Keratinocyte (primary cell): Measurements from ENCODE around the gene PARD3.

Source experiments
- EZH2 ChIP-seq: IDR thresholded peaks from one replicate; pipeline ENCODE4 v1.6.1; 2012; ENCODE audit warnings: inconsistent platforms, mild to moderate bottlenecking, low read length, moderate library complexity
- TF ChIP-seq, protein P1 (sequence below), 3 experiments: IDR thresholded peaks in 1 of 3; conservative IDR thresholded peaks in 1 of 3; optimal IDR thresholded peaks in 1 of 3; 2 replicates in 2 of 3; 3 replicates in 1 of 3; pipeline versions ENCODE3 to v1.5.1; 2011; ENCODE audit warnings: low read length in 3 of 3, mild to moderate bottlenecking in 3 of 3, moderate library complexity in 2 of 3, control low read depth in 1 of 3, inconsistent platforms in 1 of 3; ENCODE audit not compliant: insufficient read depth in 2 of 3; ENCODE audit errors: extremely low read depth in 1 of 3

DNA sequence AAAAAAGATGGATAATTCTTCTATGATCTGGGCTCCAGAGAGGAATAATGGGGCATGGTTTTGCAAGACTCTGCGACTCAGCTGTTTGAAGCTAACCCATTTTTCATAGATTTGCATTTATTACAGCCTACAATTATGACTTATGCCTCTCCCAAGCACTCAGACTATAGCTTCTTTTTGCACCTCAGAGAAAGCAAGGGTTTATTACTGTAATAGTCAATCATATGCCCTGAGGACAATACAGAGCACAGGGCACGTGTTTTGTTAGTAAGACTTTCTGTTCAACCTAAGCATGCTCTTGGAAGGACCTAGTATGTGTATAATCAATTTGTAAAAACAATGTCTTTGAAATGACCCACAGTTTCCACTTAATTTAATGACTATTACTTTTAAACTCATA lies 221.2 kb downstream of the PARD3 start:
- TF ChIP-seq, protein P1, sequence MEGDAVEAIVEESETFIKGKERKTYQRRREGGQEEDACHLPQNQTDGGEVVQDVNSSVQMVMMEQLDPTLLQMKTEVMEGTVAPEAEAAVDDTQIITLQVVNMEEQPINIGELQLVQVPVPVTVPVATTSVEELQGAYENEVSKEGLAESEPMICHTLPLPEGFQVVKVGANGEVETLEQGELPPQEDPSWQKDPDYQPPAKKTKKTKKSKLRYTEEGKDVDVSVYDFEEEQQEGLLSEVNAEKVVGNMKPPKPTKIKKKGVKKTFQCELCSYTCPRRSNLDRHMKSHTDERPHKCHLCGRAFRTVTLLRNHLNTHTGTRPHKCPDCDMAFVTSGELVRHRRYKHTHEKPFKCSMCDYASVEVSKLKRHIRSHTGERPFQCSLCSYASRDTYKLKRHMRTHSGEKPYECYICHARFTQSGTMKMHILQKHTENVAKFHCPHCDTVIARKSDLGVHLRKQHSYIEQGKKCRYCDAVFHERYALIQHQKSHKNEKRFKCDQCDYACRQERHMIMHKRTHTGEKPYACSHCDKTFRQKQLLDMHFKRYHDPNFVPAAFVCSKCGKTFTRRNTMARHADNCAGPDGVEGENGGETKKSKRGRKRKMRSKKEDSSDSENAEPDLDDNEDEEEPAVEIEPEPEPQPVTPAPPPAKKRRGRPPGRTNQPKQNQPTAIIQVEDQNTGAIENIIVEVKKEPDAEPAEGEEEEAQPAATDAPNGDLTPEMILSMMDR (optimal IDR thresholded peaks at IDR 0.05 in 1 of 3, IDR thresholded peaks at IDR 0.05 in 1 of 3, conservative IDR thresholded peaks at IDR 0.05 in 1 of 3; ENCODE audit: extremely low read depth in 1 of 3, insufficient read depth in 2 of 3, low read length in 3 of 3), result no peak
- no peak for TF ChIP-seq EZH2
